ENCODE measurements around the gene RGMB.

GRCh38 chr5:98769210-98769958 lies 4.1 kb upstream of the RGMB start:
- peak; percentile 81 for TF ChIP-seq CTCF (conservative IDR thresholded peaks at IDR 0.05; ENCODE audit: low read depth, low read length)
- TF ChIP-seq EZH2 (IDR thresholded peaks at IDR 0.05; ENCODE audit: borderline replicate concordance, low read depth, low read length, poor library complexity, severe bottlenecking): no peak

All from A673 (cell line).